Muscle of back (tissue), 11 donors: ENCODE results near the gene NDUFB2. TPM values are rescaled to one million over a fixed set of nuclear protein-coding genes. Genes with fewer than 3 reads are reported as not detected.
"Not testable (repeated sequence)": the region's sequence is repeated elsewhere in the genome, so short reads cannot be mapped to it uniquely, and the experiment has no call there.

Experiments used
- DNase-seq, 3 donors: peaks; one replicate each; pipeline versions ENCODE4 v3.0.0 to v3.0.0-alpha.2; 2013
- polyA plus RNA-seq, 10 donors: library from polyadenylated mRNA; unstranded; fragments of 120-200 nt; gene quantifications; one replicate each; pipeline ENCODE4 v1.2.1, GENCODE V29; 2013; ENCODE audit not compliant: insufficient read length in 10 of 10

Gene NDUFB2
- polyA plus RNA-seq, 10 donors = 121 to 188 (median 154) TPM

GRCh38 chr7:140685407-140686087 lies 11.0 kb upstream of the NDUFB2 start:
- no peak for DNase-seq

- no peak for DNase-seq
Observed at GRCh38 chr7:140686921-140687320, 9.6 kb upstream of the NDUFB2 start.

- DNase-seq = no peak
Observed at GRCh38 chr7:140688341-140688740, 8.2 kb upstream of the NDUFB2 start.

GRCh38 chr7:140689199-140690152 lies 7.0 kb upstream of the NDUFB2 start:
- no peak for DNase-seq

GRCh38 chr7:140691376-140692045 lies 5.0 kb upstream of the NDUFB2 start:
- DNase-seq = no peak

- not testable (repeated sequence) for DNase-seq
Observed at GRCh38 chr7:140693849-140694248, 2.7 kb upstream of the NDUFB2 start.

GRCh38 chr7:140694592-140694991 lies 1.9 kb upstream of the NDUFB2 start:
- no peak for DNase-seq

GRCh38 chr7:140695381-140695780 lies 1.1 kb upstream of the NDUFB2 start:
- no peak for DNase-seq

- DNase-seq = peak; percentile 55 to 95 (median 91)
Observed at GRCh38 chr7:140696024-140696679, 356 bp upstream of the NDUFB2 start.

GRCh38 chr7:140697447-140698143 lies 1.1 kb downstream of the NDUFB2 start:
- no peak for DNase-seq

- DNase-seq = no peak
Observed at GRCh38 chr7:140698477-140698876, 2.0 kb downstream of the NDUFB2 start.

GRCh38 chr7:140702774-140703173 lies 6.3 kb downstream of the NDUFB2 start:
- no peak for DNase-seq

GRCh38 chr7:140704205-140704604 lies 7.7 kb downstream of the NDUFB2 start:
- DNase-seq = no peak

GRCh38 chr7:140707132-140707531 lies 10.6 kb downstream of the NDUFB2 start:
- no peak for DNase-seq

GRCh38 chr7:140708764-140709163 lies 12.3 kb downstream of the NDUFB2 start:
- DNase-seq = not testable (repeated sequence)

GRCh38 chr7:140712392-140712791 lies 15.9 kb downstream of the NDUFB2 start:
- DNase-seq = not testable (repeated sequence)

GRCh38 chr7:140714331-140715040 lies 18.0 kb downstream of the NDUFB2 start:
- DNase-seq = no peak

GRCh38 chr7:140719721-140720120 lies 23.2 kb downstream of the NDUFB2 start:
- no peak for DNase-seq

- no peak for DNase-seq
Observed at GRCh38 chr7:140722254-140722653, 25.7 kb downstream of the NDUFB2 start.

- DNase-seq = no peak
Observed at GRCh38 chr7:140723006-140723405, 26.5 kb downstream of the NDUFB2 start.
